SH-SY5Y (cell line): Measurements from ENCODE around the gene MUC4.

Experiments
- GATA2 ChIP-seq: IDR thresholded peaks from 2 replicates; pipeline ENCODE4 v1.6.1; 2011; ENCODE audit warnings: mild to moderate bottlenecking, low read depth, low read length
- GATA3 ChIP-seq: IDR thresholded peaks from 2 replicates; pipeline ENCODE4 v1.6.1; 2011; ENCODE audit warnings: low read depth, mild to moderate bottlenecking, low read length, moderate library complexity

DNA sequence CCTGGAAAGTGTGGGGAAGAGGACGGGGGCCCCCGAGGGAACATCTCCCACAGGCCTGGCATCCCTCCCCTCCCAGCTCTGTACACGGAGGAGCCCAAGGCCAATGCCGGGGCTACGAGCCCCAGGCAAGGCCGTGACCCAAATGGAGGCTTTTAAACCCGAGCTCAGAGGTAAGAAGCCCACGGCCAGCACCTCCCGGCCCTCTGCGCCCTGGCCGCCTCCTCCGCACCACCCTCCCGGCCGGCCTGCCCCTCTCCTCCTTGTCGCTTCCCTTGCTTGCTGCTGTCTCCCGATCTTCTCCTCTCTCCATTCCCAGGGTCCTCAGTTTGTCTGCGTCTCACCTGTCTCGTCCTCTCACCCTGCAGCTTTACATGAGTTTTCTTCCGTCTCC is 1.3 kb downstream of the MUC4 start:
- no peak for TF ChIP-seq GATA2
- no peak for TF ChIP-seq GATA3
